Heart left ventricle (tissue), 16 donors: ENCODE results near the gene PLA2G2C. TPM values are rescaled to one million over a fixed set of nuclear protein-coding genes. Genes with fewer than 3 reads are reported as not detected.

ENCODE experiments used
- ATAC-seq, 4 donors: fragments of 200-7000 bp; cut with Tn5 transposase; one replicate each; pipeline ENCODE4 v1.9.1; 2020 to 2022; ENCODE audit warnings: moderate library complexity in 4 of 4, mild to moderate bottlenecking in 3 of 4, moderate number of reproducible peaks in 1 of 4
- DNase-seq, 5 donors: peaks; one replicate each; pipeline ENCODE4 v3.0.0-alpha.2; 2020
- H3K27ac ChIP-seq, 12 donors: fragments of 200-600 bp; sonication (generic) in 4 of 12; one replicate each; pipeline versions ENCODE4 v1.5.0 to v1.8.0; 2016 to 2022; ENCODE audit warnings: mild to moderate bottlenecking in 2 of 12
- H3K27me3 ChIP-seq, 9 donors: fragments of 200-600 bp; sonication (generic) in 2 of 9; one replicate each; pipeline versions ENCODE4 v1.5.1 to v1.8.0; 2016 to 2022; ENCODE audit warnings: mild to moderate bottlenecking in 3 of 9
- H3K36me3 ChIP-seq, 9 donors: fragments of 200-600 bp; sonication (generic) in 2 of 9; one replicate each; pipeline versions ENCODE4 v1.5.0 to v1.8.0; 2018 to 2022; ENCODE audit warnings: mild to moderate bottlenecking in 2 of 9
- H3K4me1 ChIP-seq, 12 donors: fragments of 200-600 bp; sonication (generic) in 4 of 12; one replicate each; pipeline versions ENCODE4 v1.5.0 to v1.8.0; 2016 to 2022; ENCODE audit warnings: mild to moderate bottlenecking in 3 of 12
- H3K4me3 ChIP-seq, 12 donors: fragments of 200-600 bp; sonication (generic) in 4 of 12; one replicate each; pipeline versions ENCODE4 v1.5.0 to v1.8.0; 2017 to 2022; ENCODE audit warnings: mild to moderate bottlenecking in 9 of 12, moderate library complexity in 4 of 12
- H3K9me3 ChIP-seq, 12 donors: fragments of 200-600 bp; sonication (generic) in 4 of 12; one replicate each; pipeline versions ENCODE4 v1.5.0 to v1.8.0; 2016 to 2022; ENCODE audit warnings: mild to moderate bottlenecking in 1 of 12
- POLR2A ChIP-seq, 2 donors: fragments of 450-650 bp; IDR thresholded peaks; one replicate each; pipeline ENCODE4 v1.6.1; 2017; ENCODE audit warnings: antibody characterized with exemption in 2 of 2, mild to moderate bottlenecking in 2 of 2, moderate library complexity in 2 of 2
- WGBS, 4 donors: extraction: QIAGEN DNeasy Blood & Tissue Kit in 2 of 4; methylation state at CpG; one replicate each; pipeline versions ENCODE4 v1.1.5 to v1.1.7; 2013 to 2018; 5-methylcytosine and 5-hydroxymethylcytosine counted together
- intact Hi-C, 10 donors: fragments of 100-400 bp; cut with DNase I; formaldehyde crosslinking; loops; one replicate each; pipeline versions ENCODE4 v1.11.1 to v1.14.2; 2022
- polyA plus RNA-seq, 2 donors: library from polyadenylated mRNA; stranded (reverse); fragments of 200-250 nt; gene quantifications; one replicate each; pipeline ENCODE4 v1.2.3, GENCODE V29; 2013
- total RNA-seq, 9 donors: library from RNA; depleted of rRNA in 2 of 9; stranded (reverse); fragments of >200 nt in 2 of 9; fragmentation: NEBNext Ultra II Directional in 3 of 9; extraction: Animal tissue kit (Norgen Biotek cat#: 25700) in 3 of 9; gene quantifications; one replicate each; pipeline versions ENCODE4 v1.1.0 to v1.2.4, GENCODE V29; 2016 to 2023
- TF ChIP-seq, protein P1 (sequence below), 12 donors: fragments of 200-600 bp; sonication (generic) in 4 of 12; IDR thresholded peaks; one replicate each; pipeline versions ENCODE4 v1.5.0 to v1.8.0; 2018 to 2022; ENCODE audit warnings: antibody characterized with exemption in 12 of 12, mild to moderate bottlenecking in 5 of 12
- donor health status: ischemic (EF 13 %, LVEDD 7.1; RV severe dilation, severe dysfunction).
- donor health status: healthy with polysubstance abuse.
- donor health status: DM: no; HTN: yes; CAD: no.
- donor health status: DM: no; HTN: no; CAD: no.
- donor health status: ischemic (EF 25% LVEDD 6.9; RV normal size, moderate dysfunction).
- donor health status: ischemic (EF 25% LVEDD 5.7; RV mildly dilated, moderate dysfunction).
- donor health status: healthy.
- donor health status: DM: yes; HTN: yes; CAD: no.
- donor health status: ischemic (EF 35%, LVEDD 5.7; RV mildly dilated, moderate dysfunction).
- donor health status: nonischemic (EF 11% LVEDD 7.7; RV severe dilation, severe dysfunction).
- donor health status: DM: yes; HTN: yes; CAD: no.
- donor health status: PGD.
- donor health status: ischemic (EF 29% LVEDD 5.4; RV normal size, mild dysfunction).
- donor health status: nonischemic (EF 23%, LVEDD 6.1; RV moderate dilation, normal function).

PLA2G2C gene
- total and polyA plus RNA-seq, 11 donors, result 0.16 TPM; not detected in 10

DNA sequence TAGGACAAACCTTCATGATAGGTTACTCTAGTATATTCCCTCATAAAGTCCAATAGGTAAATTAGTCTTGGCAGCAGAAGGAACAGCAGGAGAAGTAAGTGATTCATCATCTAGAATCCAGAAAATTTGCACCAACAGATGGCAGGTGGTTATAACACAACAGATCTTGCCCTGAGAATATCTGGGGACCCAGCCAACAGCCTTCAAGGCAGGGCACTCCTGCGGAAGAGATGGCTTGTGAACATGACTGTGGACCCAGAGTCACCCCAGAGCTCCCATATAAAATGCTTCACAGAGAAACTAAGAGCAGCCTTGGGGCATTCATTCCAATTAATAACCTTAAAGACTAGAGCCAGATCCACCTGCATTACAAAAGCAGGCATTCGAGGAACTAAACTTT, 7.9 kb upstream of the PLA2G2C start:
- Histone ChIP-seq H3K4me1 (peaks cover 0 to 15% (median 3%) of the 10 kb centered on the region in 12 donors), H3K36me3 (no peaks in the 10 kb centered on the region), H3K27ac (peak overlapping the region in 1 of 12 donors; percentile 69), H3K4me3 (no peak overlapping the region), H3K27me3 (peaks cover 0 to 29% (median 0%) of the 10 kb centered on the region in 9 donors), H3K9me3 (no peaks in the 10 kb centered on the region)
- intact Hi-C loops, result loop anchor here in 7 of 10 donors (2.0 to 10.0 kb wide), 6 partner anchors 87 to 279 kb away; no protein-coding TSS in a partner anchor
- TF ChIP-seq, protein P1, sequence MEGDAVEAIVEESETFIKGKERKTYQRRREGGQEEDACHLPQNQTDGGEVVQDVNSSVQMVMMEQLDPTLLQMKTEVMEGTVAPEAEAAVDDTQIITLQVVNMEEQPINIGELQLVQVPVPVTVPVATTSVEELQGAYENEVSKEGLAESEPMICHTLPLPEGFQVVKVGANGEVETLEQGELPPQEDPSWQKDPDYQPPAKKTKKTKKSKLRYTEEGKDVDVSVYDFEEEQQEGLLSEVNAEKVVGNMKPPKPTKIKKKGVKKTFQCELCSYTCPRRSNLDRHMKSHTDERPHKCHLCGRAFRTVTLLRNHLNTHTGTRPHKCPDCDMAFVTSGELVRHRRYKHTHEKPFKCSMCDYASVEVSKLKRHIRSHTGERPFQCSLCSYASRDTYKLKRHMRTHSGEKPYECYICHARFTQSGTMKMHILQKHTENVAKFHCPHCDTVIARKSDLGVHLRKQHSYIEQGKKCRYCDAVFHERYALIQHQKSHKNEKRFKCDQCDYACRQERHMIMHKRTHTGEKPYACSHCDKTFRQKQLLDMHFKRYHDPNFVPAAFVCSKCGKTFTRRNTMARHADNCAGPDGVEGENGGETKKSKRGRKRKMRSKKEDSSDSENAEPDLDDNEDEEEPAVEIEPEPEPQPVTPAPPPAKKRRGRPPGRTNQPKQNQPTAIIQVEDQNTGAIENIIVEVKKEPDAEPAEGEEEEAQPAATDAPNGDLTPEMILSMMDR (IDR thresholded peaks at IDR 0.05), result no peak
- TF ChIP-seq POLR2A (IDR thresholded peaks at IDR 0.05), result no peak
- DNase-seq, result no peak
- WGBS, 4 donors, result 80 to 97% (median 87%) methylated on average over 2 of the region's 2 CpGs
- no peak for ATAC-seq

GRCh38 chr1:20192871-20193411, 6.6 kb upstream of the PLA2G2C start:
- Histone ChIP-seq H3K4me1 (peaks cover 0 to 22% (median 3%) of the 10 kb centered on the region in 12 donors), H3K4me3 (no peak overlapping the region), H3K9me3 (no peaks in the 10 kb centered on the region), H3K36me3 (no peaks in the 10 kb centered on the region), H3K27me3 (peaks cover 0 to 31% (median 0%) of the 10 kb centered on the region in 9 donors), H3K27ac (peak overlapping the region in 1 of 12 donors; percentile 41)
- TF ChIP-seq POLR2A (IDR thresholded peaks at IDR 0.05), result no peak
- TF ChIP-seq, protein P1 (IDR thresholded peaks at IDR 0.05), result no peak
- DNase-seq (no peak), ATAC-seq (no peak)
- intact Hi-C loops, result loop anchor here in 5 of 10 donors (5.0 to 10.0 kb wide), 3 partner anchors 86 to 278 kb away; no protein-coding TSS in a partner anchor
- 64 to 89% (median 81%) methylated on average over 1 of the region's 1 CpG for WGBS, 4 donors

- Histone ChIP-seq H3K27me3 (peaks cover 0 to 37% (median 2%) of the 10 kb centered on the region in 9 donors), H3K9me3 (no peaks in the 10 kb centered on the region), H3K4me3 (no peak overlapping the region), H3K27ac (peak overlapping the region in 1 of 12 donors; percentile 41), H3K4me1 (peaks cover 0 to 27% (median 3%) of the 10 kb centered on the region in 12 donors), H3K36me3 (no peaks in the 10 kb centered on the region)
- WGBS, 4 donors, result 80 to 89% (median 82%) methylated on average over 5 of the region's 5 CpGs
- ATAC-seq (peak in 1 of 4 donors; percentile 28), DNase-seq (no peak)
- TF ChIP-seq, protein P1 (IDR thresholded peaks at IDR 0.05), result no peak
- intact Hi-C loops, result loop anchor here in 5 of 10 donors (5.0 to 10.0 kb wide), 3 partner anchors 85 to 278 kb away; no protein-coding TSS in a partner anchor
Measured at GRCh38 chr1:20192364-20192763, 6.0 kb upstream of the PLA2G2C start.

DNA sequence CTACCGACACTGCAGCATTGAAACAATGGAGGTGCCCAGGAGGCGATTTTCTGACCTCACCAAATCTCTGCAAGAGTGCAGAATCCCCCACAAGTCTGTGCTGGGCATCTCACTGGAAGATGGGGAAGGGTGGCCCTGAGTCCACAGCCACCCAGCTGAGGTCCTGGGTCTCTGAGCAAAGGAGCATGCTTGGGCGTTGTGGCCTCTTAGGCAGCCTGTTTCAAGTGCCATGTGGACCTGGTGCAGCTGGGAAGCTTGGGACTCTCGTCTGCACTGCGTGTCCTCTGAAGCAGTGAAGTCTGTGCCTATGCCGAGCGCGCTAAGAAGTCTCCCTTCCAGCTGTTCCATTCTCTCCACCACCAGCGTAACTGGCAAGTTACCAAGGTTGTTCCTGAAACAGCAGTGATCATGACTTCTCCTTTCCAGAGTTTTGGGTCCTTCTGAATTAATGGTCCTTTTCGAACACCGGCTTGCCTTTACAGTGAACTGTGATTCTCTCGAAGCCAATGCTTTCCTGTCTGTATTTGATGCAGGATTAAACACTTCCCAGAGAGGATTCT, 5.0 kb upstream of the PLA2G2C start:
- Histone ChIP-seq H3K27me3 (peaks cover 0 to 36% (median 7%) of the 10 kb centered on the region in 9 donors), H3K27ac (no peak overlapping the region), H3K36me3 (no peaks in the 10 kb centered on the region), H3K4me1 (peaks cover 0 to 35% (median 8%) of the 10 kb centered on the region in 12 donors), H3K9me3 (no peaks in the 10 kb centered on the region), H3K4me3 (no peak overlapping the region)
- TF ChIP-seq POLR2A (IDR thresholded peaks at IDR 0.05), result no peak
- TF ChIP-seq, protein P1 (IDR thresholded peaks at IDR 0.05), result no peak
- intact Hi-C loops, result loop anchor here in 5 of 10 donors (5.0 to 10.0 kb wide), 3 partner anchors 84 to 277 kb away; no protein-coding TSS in a partner anchor
- whole genome bisulfite sequencing, 4 donors, result 85 to 88% (median 87%) methylated on average over 6 to 12 of the region's 12 CpGs
- DNase-seq, result no peak
- ATAC-seq, result no peak
